WTC11 (cell line): ENCODE data around the gene FGD3. TPM values are rescaled to one million over a fixed set of nuclear protein-coding genes. Genes with fewer than 3 reads are reported as not detected.

Experiments used
- ATAC-seq: fragments of 200-7000 bp; cut with Tn5 transposase; 2 replicates; pipeline ENCODE4 v1.10.0; 2021; ENCODE audit warnings: mild to moderate bottlenecking, moderate library complexity
- CTCF ChIA-PET: fragments of 300-600 bp; sonication (Branson Sonifier 250); formaldehyde crosslinking; loops from one replicate; lab custom pipeline; 2021; ENCODE audit warnings: antibody characterized with exemption; lab: Charles Lee
- POLR2A ChIA-PET: fragments of 350-600 bp; sonication (Branson Sonifier 250); formaldehyde crosslinking; loops from one replicate; lab custom pipeline; 2021; ENCODE audit warnings: antibody characterized with exemption; lab: Charles Lee
- DNase-seq: peaks from one replicate; pipeline ENCODE4 v3.0.0; 2021; ENCODE audit warnings: low spot score
- H3K27ac Mint-ChIP-seq: 2 replicates; pipeline ENCODE4 v1.8.0; 2021; ENCODE audit warnings: mixed read lengths
- H3K27me3 Mint-ChIP-seq: 2 replicates; pipeline ENCODE4 v1.8.0; 2021; ENCODE audit warnings: low read depth, mild to moderate bottlenecking, moderate library complexity, mixed read lengths
- H3K36me3 Mint-ChIP-seq: 2 replicates; pipeline ENCODE4 v1.8.0; 2021; ENCODE audit warnings: mixed read lengths
- H3K4me1 Mint-ChIP-seq: 2 replicates; pipeline ENCODE4 v1.8.0; 2022; ENCODE audit warnings: mixed read lengths
- H3K4me3 Mint-ChIP-seq: 2 replicates; pipeline ENCODE4 v1.8.0; 2021; ENCODE audit warnings: mild to moderate bottlenecking, moderate library complexity, mixed read lengths
- H3K9me3 Mint-ChIP-seq: 2 replicates; pipeline ENCODE4 v1.8.0; 2021; ENCODE audit warnings: mixed read lengths
- AR ChIP-seq: fragments of 250-450 bp; sonication (Bioruptor Pico); IDR thresholded peaks from 2 replicates; pipeline ENCODE4 v1.9.0; 2021; ENCODE audit warnings: mild to moderate bottlenecking
- ETV6 ChIP-seq: sonication (generic); formaldehyde crosslinking; IDR thresholded peaks from 2 replicates; pipeline ENCODE4 v1.8.1; 2022; ENCODE audit warnings: mild to moderate bottlenecking, missing genetic modification reagents
- FOXJ3 ChIP-seq: sonication (generic); formaldehyde crosslinking; IDR thresholded peaks from 2 replicates; pipeline ENCODE4 v1.9.0; 2021; ENCODE audit warnings: missing genetic modification reagents, mild to moderate bottlenecking, borderline replicate concordance
- GTF2I ChIP-seq: fragments of 250-450 bp; sonication (Bioruptor Pico); conservative IDR thresholded peaks from 2 replicates; pipeline ENCODE4 v1.4.0; 2021; ENCODE audit warnings: mild to moderate bottlenecking
- JAZF1 ChIP-seq: fragments of 250-450 bp; sonication (Bioruptor Pico); IDR thresholded peaks from 2 replicates; pipeline ENCODE4 v1.9.0; 2021; ENCODE audit warnings: moderate library complexity, mild to moderate bottlenecking, inconsistent platforms
- OVOL2 ChIP-seq: fragments of 250-450 bp; sonication (Bioruptor Pico); IDR thresholded peaks from 2 replicates; pipeline ENCODE4 v1.9.0; 2021; ENCODE audit warnings: mild to moderate bottlenecking, borderline replicate concordance
- SMAD4 ChIP-seq: sonication (generic); formaldehyde crosslinking; IDR thresholded peaks from 2 replicates; pipeline ENCODE4 v1.8.0; 2022; ENCODE audit warnings: mild to moderate bottlenecking, missing genetic modification reagents
- STAT6 ChIP-seq: sonication (generic); formaldehyde crosslinking; conservative IDR thresholded peaks from 2 replicates; pipeline ENCODE4 v1.8.1; 2023; ENCODE audit warnings: mild to moderate bottlenecking, low read depth, missing genetic modification reagents, moderate library complexity
- USF2 ChIP-seq: sonication (generic); formaldehyde crosslinking; IDR thresholded peaks from 2 replicates; pipeline ENCODE4 v1.8.1; 2023; ENCODE audit warnings: mild to moderate bottlenecking, missing genetic modification reagents, moderate library complexity
- ZNF232 ChIP-seq: sonication (generic); formaldehyde crosslinking; IDR thresholded peaks from 2 replicates; pipeline ENCODE4 v1.8.0; 2022; ENCODE audit warnings: mild to moderate bottlenecking, missing genetic modification reagents
- ZNF263 ChIP-seq: sonication (generic); formaldehyde crosslinking; IDR thresholded peaks from 2 replicates; pipeline ENCODE4 v1.8.1; 2022; ENCODE audit warnings: low read depth, mild to moderate bottlenecking, moderate library complexity, missing genetic modification reagents
- total RNA-seq: library from RNA; stranded (reverse); gene quantifications from 3 replicates; pipeline ENCODE4 v1.2.3, GENCODE V29; 2021
- TF ChIP-seq, protein P1 (sequence below): sonication (generic); formaldehyde crosslinking; IDR thresholded peaks from 2 replicates; pipeline ENCODE4 v1.8.0; 2023; ENCODE audit warnings: mild to moderate bottlenecking, missing genetic modification reagents
- TF ChIP-seq, protein P2 (sequence below): sonication (generic); formaldehyde crosslinking; IDR thresholded peaks from 2 replicates; pipeline ENCODE4 v1.8.0; 2022; ENCODE audit warnings: mild to moderate bottlenecking, missing genetic modification reagents
- TF ChIP-seq, protein P3 (sequence below): sonication (generic); formaldehyde crosslinking; IDR thresholded peaks from 2 replicates; pipeline ENCODE4 v1.8.0; 2022; ENCODE audit warnings: missing genetic modification reagents

FGD3 gene
- total RNA-seq, 1 experiment from 2014 or later = 1.9 TPM

GRCh38 chr9:92950359-92950955 lies 3.1 kb downstream of the FGD3 start:
- ATAC-seq (no peak), DNase-seq (no peak)
- Mint-ChIP-seq H3K4me3 (no peak overlapping the region), H3K27ac (no peak overlapping the region), H3K36me3 (peaks cover 11% of the 10 kb centered on the region), H3K4me1 (peaks cover 14% of the 10 kb centered on the region), H3K27me3 (peaks cover 10% of the 10 kb centered on the region; the same call in 1 of the 2 replicates), H3K9me3 (peaks cover 14% of the 10 kb centered on the region)
- CTCF ChIA-PET = no interaction called here
- TF ChIP-seq SMAD4 (CRISPR knock-in tag) = no peak
- POLR2A ChIA-PET = no interaction called here

GRCh38 chr9:92952906-92953610 lies 5.7 kb downstream of the FGD3 start:
- H3K4me1 Mint-ChIP-seq = peaks cover 7% of the 10 kb centered on the region
- no peak overlapping the region for H3K4me3 Mint-ChIP-seq
- 0 out of 2 replicates have a peak, but pooled peaks cover 2% of the 10 kb centered on the region for H3K27me3 Mint-ChIP-seq
- ATAC-seq (no peak), DNase-seq (no peak)
- CTCF ChIA-PET = interaction anchor here (0.6 to 1.4 kb wide), 2 partner anchors 156 to 201 kb away, joined by 3 to 7 read pairs; no protein-coding TSS in a partner anchor
- H3K9me3 Mint-ChIP-seq = no peaks in the 10 kb centered on the region
- POLR2A ChIA-PET = no interaction called here
- H3K36me3 Mint-ChIP-seq = no peaks in the 10 kb centered on the region
- H3K27ac Mint-ChIP-seq = no peak overlapping the region; the same call in 1 of the 2 replicates
- TF ChIP-seq, protein P1, sequence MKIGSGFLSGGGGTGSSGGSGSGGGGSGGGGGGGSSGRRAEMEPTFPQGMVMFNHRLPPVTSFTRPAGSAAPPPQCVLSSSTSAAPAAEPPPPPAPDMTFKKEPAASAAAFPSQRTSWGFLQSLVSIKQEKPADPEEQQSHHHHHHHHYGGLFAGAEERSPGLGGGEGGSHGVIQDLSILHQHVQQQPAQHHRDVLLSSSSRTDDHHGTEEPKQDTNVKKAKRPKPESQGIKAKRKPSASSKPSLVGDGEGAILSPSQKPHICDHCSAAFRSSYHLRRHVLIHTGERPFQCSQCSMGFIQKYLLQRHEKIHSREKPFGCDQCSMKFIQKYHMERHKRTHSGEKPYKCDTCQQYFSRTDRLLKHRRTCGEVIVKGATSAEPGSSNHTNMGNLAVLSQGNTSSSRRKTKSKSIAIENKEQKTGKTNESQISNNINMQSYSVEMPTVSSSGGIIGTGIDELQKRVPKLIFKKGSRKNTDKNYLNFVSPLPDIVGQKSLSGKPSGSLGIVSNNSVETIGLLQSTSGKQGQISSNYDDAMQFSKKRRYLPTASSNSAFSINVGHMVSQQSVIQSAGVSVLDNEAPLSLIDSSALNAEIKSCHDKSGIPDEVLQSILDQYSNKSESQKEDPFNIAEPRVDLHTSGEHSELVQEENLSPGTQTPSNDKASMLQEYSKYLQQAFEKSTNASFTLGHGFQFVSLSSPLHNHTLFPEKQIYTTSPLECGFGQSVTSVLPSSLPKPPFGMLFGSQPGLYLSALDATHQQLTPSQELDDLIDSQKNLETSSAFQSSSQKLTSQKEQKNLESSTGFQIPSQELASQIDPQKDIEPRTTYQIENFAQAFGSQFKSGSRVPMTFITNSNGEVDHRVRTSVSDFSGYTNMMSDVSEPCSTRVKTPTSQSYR = no peak
- TF ChIP-seq ZNF232 (no peak), STAT6 (CRISPR knock-in tag) (no peak), AR (no peak), USF2 (no peak), GTF2I (CRISPR knock-in tag) (no peak), ZNF263 (no peak), FOXJ3 (CRISPR knock-in tag) (no peak), JAZF1 (CRISPR knock-in tag) (no peak), ETV6 (CRISPR knock-in tag) (no peak), OVOL2 (no peak)
- TF ChIP-seq, protein P2, sequence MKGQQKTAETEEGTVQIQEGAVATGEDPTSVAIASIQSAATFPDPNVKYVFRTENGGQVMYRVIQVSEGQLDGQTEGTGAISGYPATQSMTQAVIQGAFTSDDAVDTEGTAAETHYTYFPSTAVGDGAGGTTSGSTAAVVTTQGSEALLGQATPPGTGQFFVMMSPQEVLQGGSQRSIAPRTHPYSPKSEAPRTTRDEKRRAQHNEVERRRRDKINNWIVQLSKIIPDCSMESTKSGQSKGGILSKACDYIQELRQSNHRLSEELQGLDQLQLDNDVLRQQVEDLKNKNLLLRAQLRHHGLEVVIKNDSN = no peak
- TF ChIP-seq, protein P3, sequence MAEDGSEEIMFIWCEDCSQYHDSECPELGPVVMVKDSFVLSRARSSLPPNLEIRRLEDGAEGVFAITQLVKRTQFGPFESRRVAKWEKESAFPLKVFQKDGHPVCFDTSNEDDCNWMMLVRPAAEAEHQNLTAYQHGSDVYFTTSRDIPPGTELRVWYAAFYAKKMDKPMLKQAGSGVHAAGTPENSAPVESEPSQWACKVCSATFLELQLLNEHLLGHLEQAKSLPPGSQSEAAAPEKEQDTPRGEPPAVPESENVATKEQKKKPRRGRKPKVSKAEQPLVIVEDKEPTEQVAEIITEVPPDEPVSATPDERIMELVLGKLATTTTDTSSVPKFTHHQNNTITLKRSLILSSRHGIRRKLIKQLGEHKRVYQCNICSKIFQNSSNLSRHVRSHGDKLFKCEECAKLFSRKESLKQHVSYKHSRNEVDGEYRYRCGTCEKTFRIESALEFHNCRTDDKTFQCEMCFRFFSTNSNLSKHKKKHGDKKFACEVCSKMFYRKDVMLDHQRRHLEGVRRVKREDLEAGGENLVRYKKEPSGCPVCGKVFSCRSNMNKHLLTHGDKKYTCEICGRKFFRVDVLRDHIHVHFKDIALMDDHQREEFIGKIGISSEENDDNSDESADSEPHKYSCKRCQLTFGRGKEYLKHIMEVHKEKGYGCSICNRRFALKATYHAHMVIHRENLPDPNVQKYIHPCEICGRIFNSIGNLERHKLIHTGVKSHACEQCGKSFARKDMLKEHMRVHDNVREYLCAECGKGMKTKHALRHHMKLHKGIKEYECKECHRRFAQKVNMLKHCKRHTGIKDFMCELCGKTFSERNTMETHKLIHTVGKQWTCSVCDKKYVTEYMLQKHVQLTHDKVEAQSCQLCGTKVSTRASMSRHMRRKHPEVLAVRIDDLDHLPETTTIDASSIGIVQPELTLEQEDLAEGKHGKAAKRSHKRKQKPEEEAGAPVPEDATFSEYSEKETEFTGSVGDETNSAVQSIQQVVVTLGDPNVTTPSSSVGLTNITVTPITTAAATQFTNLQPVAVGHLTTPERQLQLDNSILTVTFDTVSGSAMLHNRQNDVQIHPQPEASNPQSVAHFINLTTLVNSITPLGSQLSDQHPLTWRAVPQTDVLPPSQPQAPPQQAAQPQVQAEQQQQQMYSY (CRISPR knock-in tag) = no peak
